Liver (tissue), 3 donors: ENCODE data around the gene NEURL3.

Experiments used
- CTCF ChIP-seq: fragments of 150-350 bp; IDR thresholded peaks from 2 replicates; pipeline ENCODE4 v1.5.1; 2017; ENCODE audit warnings: improper control_type of control experiment, low read depth, low read length; ENCODE audit not compliant: missing input control
- EGR1 ChIP-seq, 2 donors: IDR thresholded peaks; 2 replicates each; pipeline ENCODE4 v1.6.1; 2016 to 2018; ENCODE audit warnings: antibody characterized with exemption in 2 of 2, low read depth in 2 of 2
- MAX ChIP-seq: IDR thresholded peaks from 2 replicates; pipeline ENCODE4 v1.6.1; 2016; ENCODE audit warnings: antibody characterized with exemption
- REST ChIP-seq: IDR thresholded peaks from 2 replicates; pipeline ENCODE4 v1.6.1; 2016; ENCODE audit warnings: antibody characterized with exemption, mild to moderate bottlenecking
- SP1 ChIP-seq: IDR thresholded peaks from 2 replicates; pipeline ENCODE4 v1.6.1; 2018; ENCODE audit warnings: antibody characterized with exemption, mild to moderate bottlenecking
- YY1 ChIP-seq: IDR thresholded peaks from 2 replicates; pipeline ENCODE4 v1.6.1; 2016; ENCODE audit warnings: antibody characterized with exemption, mild to moderate bottlenecking
- donor health status: healthy.
- donor health status: healthy.

- TF ChIP-seq CTCF (no peak), YY1 (no peak), EGR1 (IDR thresholded peaks at IDR 0.05; ENCODE audit: low read depth in 2 of 2) (no peak), SP1 (no peak), REST (no peak), MAX (no peak)
Observed at GRCh38 chr2:96471772-96472171, 33.4 kb downstream of the NEURL3 start.
